DMS 273 treated with DMSO at 0.1 percent for 48 hours (cell line): ENCODE results near the gene CDIPT.
"Not testable (repeated sequence)": the region's sequence is repeated elsewhere in the genome, so short reads cannot be mapped to it uniquely, and the experiment has no call there.

Source experiments
- DNase-seq: peaks from one replicate; lab custom pipeline; 2025; lab: John Stamatoyannopoulos, UW

Gene CDIPT

GRCh38 chr16:29858149-29858849 lies 4.7 kb downstream of the CDIPT start:
- no peak for DNase-seq

- peak; percentile 11 for DNase-seq
Observed at GRCh38 chr16:29857133-29857760, 5.8 kb downstream of the CDIPT start.

- no peak for DNase-seq
Observed at GRCh38 chr16:29854520-29855100, 8.4 kb downstream of the CDIPT start.

- no peak for DNase-seq
Observed at GRCh38 chr16:29852654-29853053, 10.4 kb downstream of the CDIPT start.

- DNase-seq = no peak
Observed at GRCh38 chr16:29850998-29851397, 12.0 kb downstream of the CDIPT start.

- DNase-seq = no peak
Observed at GRCh38 chr16:29849505-29849904, 13.5 kb downstream of the CDIPT start.

- DNase-seq = peak; percentile 16
Observed at GRCh38 chr16:29848420-29849297, 14.4 kb downstream of the CDIPT start.

GRCh38 chr16:29845656-29846055 lies 17.4 kb downstream of the CDIPT start:
- DNase-seq = no peak

- no peak for DNase-seq
Observed at GRCh38 chr16:29844575-29845331, 18.3 kb downstream of the CDIPT start.

- no peak for DNase-seq
Observed at GRCh38 chr16:29843931-29844330, 19.1 kb downstream of the CDIPT start.

- DNase-seq = no peak
Observed at GRCh38 chr16:29842732-29843346, 20.2 kb downstream of the CDIPT start.

GRCh38 chr16:29841631-29842030 lies 21.4 kb downstream of the CDIPT start:
- DNase-seq = no peak

- DNase-seq = no peak
Observed at GRCh38 chr16:29840240-29840639, 22.8 kb downstream of the CDIPT start.

GRCh38 chr16:29839822-29840221 lies 23.2 kb downstream of the CDIPT start:
- no peak for DNase-seq

- no peak for DNase-seq
Observed at GRCh38 chr16:29837841-29838240, 25.2 kb downstream of the CDIPT start.

GRCh38 chr16:29836623-29837022 lies 26.4 kb downstream of the CDIPT start:
- DNase-seq = no peak

- no peak for DNase-seq
Observed at GRCh38 chr16:29835926-29836325, 27.1 kb downstream of the CDIPT start.

- DNase-seq = no peak
Observed at GRCh38 chr16:29834079-29834478, 28.9 kb downstream of the CDIPT start.

GRCh38 chr16:29833219-29833618 lies 29.8 kb downstream of the CDIPT start:
- DNase-seq = not testable (repeated sequence)

GRCh38 chr16:29831490-29831889 lies 31.5 kb downstream of the CDIPT start:
- DNase-seq = no peak

GRCh38 chr16:29830774-29831173 lies 32.3 kb downstream of the CDIPT start:
- DNase-seq = no peak
